ENCODE measurements around the gene ATOX1. TPM values are rescaled to one million over a fixed set of nuclear protein-coding genes. Genes with fewer than 3 reads are reported as not detected.
A peak's percentile ranks its signal among the peaks of the same experiment; 100 is the strongest.

ATOX1 gene
- total RNA-seq, 2 experiments from 2014 or later, result 45.2 to 46.6 TPM

DNA sequence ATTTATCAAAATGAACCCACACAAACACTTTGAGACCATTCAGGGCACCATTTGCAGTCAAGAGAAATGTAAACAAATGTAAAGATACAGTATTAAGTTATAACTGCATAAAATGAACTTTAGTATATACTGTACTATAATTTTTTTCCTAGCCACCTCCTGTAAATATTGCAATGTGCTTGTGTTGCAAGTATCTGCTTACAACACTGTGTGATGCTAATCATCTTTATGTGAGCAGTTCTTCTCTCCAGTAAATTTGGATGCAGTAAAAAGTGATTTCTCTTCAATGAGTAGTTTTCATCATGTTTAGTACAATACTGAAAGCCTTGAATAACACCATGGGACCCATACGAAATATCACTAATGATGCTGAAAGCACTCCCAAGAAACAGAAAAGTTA, 22.8 kb upstream of the ATOX1 start:
- DNase-seq, result no peak
- Mint-ChIP-seq H3K4me3 (no peak overlapping the region), H3K27me3 (ENCODE audit: low read depth) (no peaks in the 10 kb centered on the region), H3K4me1 (ENCODE audit: low read depth) (peaks cover 60% of the 10 kb centered on the region), H3K9me3 (ENCODE audit: insufficient read depth) (no peaks in the 10 kb centered on the region), H3K27ac (no peak overlapping the region), H3K36me3 (ENCODE audit: low read depth) (peaks cover 40% of the 10 kb centered on the region)
- ATAC-seq, result no peak
- ChIA-PET POLR2A (interaction anchor here (1.4 kb wide), 1 partner anchor 10 kb away, joined by 4 read pairs; the partner anchor contains the start of gene G3BP1), CTCF (interaction anchor here (1.0 to 5.1 kb wide), 4 partner anchors 10 to 129 kb away, joined by 3 to 19 read pairs (median 6); partner anchors contain the start of gene G3BP1)

DNA sequence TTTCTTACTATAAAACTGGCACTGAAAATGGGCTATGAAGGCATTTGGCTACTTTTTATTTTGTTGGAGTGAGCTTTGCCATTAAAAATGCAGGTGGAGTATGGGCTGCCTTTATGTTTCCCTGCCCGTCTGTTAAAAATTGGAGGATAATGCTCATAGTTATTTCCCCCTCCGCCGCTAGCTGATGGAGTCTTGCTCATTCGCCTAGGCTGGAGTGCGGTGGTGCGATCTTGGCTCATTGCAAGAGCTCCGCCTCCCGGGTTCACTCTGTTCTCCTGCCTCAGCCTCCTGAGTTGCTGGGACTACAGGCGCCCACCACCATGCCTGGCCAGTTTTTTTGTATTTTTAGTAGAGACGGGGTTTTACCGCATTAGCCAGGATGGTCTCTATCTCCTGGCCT, 21.9 kb upstream of the ATOX1 start:
- CTCF ChIA-PET, result interaction anchor here (5.1 kb wide), 1 partner anchor 9 kb away, joined by 19 read pairs; the partner anchor contains the start of gene G3BP1

DNA sequence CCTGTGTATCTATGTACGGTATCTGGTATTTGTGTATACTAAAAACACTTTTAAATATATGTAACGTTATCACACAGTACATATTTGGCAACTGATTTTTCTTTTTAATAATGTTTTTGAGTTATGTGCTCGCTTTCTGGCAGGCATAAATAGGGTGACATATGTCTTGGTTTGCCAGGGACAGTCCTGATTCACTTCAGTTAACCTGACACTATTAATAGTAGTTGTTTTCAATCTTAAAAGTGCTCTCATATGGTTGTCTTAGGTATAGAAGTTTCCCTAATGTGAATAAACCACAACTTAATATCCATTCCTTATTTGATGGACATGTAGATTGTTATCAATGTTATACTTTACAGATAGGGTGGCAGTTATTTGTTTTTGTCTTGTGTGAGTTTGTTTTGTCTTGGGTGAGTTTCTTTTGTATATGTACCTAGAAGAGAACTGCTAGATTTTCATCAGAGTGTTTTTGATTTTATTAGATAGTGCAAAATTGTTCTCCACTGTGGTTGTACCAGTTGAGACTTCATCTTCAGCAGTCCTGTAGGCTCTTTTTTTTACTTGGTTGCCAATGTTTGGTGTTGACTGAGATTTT, 21.2 kb upstream of the ATOX1 start:
- peaks cover 50% of the 10 kb centered on the region for H3K36me3 Mint-ChIP-seq (ENCODE audit: low read depth)
- H3K4me3 Mint-ChIP-seq, result no peak overlapping the region
- CTCF ChIA-PET, result no interaction called here
- no peak overlapping the region for H3K27ac Mint-ChIP-seq
- POLR2A ChIA-PET, result interaction anchor here (0.5 to 1.4 kb wide), 2 partner anchors 8 to 15 kb away, joined by 3 to 4 read pairs; partner anchors contain the start of gene G3BP1
- DNase-seq, result no peak
- H3K4me1 Mint-ChIP-seq (ENCODE audit: low read depth), result peaks cover 66% of the 10 kb centered on the region
- H3K27me3 Mint-ChIP-seq (ENCODE audit: low read depth), result no peaks in the 10 kb centered on the region
- H3K9me3 Mint-ChIP-seq (ENCODE audit: insufficient read depth), result no peaks in the 10 kb centered on the region
- no peak for ATAC-seq

More for the DNA sequence above, 21.9 kb upstream of the ATOX1 start:
- POLR2A ChIA-PET, result interaction anchor here (0.5 to 1.4 kb wide), 2 partner anchors 9 to 15 kb away, joined by 3 to 4 read pairs; partner anchors contain the start of gene G3BP1
- H3K4me1 Mint-ChIP-seq (ENCODE audit: low read depth), result peaks cover 63% of the 10 kb centered on the region
- no peak for ATAC-seq
- peak overlapping the region; percentile 43 for H3K27ac Mint-ChIP-seq
- no peaks in the 10 kb centered on the region for H3K9me3 Mint-ChIP-seq (ENCODE audit: insufficient read depth)
- H3K36me3 Mint-ChIP-seq (ENCODE audit: low read depth), result peaks cover 45% of the 10 kb centered on the region
- no peak overlapping the region for H3K4me3 Mint-ChIP-seq
- DNase-seq, result no peak
- H3K27me3 Mint-ChIP-seq (ENCODE audit: low read depth), result no peaks in the 10 kb centered on the region

DNA sequence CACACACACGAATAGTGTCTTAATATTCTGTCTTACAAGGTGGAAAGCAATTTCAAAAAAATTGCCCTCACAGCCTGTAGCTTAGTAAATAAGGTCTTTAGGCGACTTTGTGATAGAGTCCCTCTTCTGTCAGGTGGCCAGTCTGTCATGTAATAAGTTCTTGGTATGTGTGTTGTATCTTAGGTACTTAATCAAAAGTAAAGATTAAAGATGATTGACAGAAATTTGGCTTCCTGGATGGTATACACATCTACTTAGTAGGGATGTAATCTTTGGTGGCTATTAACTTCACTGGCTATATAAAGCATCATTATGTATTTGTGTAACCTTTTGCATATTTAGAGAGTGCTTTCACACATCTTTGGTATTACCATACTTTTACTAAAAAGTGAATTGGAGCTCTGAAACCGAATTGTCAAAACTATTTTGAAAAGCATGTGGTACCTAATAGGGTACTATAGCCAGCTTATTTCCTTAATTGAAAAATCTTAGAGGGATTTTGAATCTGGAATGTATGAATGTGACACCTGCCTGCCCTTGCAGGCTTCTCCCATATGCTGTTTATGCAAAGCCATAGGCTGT, 16.7 kb upstream of the ATOX1 start:
- POLR2A ChIA-PET, result interaction anchor here (6.8 kb wide), 1 partner anchor 16 kb away, joined by 100 read pairs; the partner anchor contains the start of gene ATOX1
- ATAC-seq, result no peak
- no peak for DNase-seq
- Mint-ChIP-seq H3K4me3 (peak overlapping the region; percentile 87), H3K27ac (peak overlapping the region; percentile 39), H3K27me3 (ENCODE audit: low read depth) (no peaks in the 10 kb centered on the region), H3K36me3 (ENCODE audit: low read depth) (peaks cover 61% of the 10 kb centered on the region), H3K4me1 (ENCODE audit: low read depth) (peaks cover 58% of the 10 kb centered on the region), H3K9me3 (ENCODE audit: insufficient read depth) (no peaks in the 10 kb centered on the region)
- CTCF ChIA-PET, result interaction anchor here (0.6 to 5.3 kb wide), 5 partner anchors 10 to 369 kb away, joined by 3 to 53 read pairs (median 5); no protein-coding TSS in a partner anchor

DNA sequence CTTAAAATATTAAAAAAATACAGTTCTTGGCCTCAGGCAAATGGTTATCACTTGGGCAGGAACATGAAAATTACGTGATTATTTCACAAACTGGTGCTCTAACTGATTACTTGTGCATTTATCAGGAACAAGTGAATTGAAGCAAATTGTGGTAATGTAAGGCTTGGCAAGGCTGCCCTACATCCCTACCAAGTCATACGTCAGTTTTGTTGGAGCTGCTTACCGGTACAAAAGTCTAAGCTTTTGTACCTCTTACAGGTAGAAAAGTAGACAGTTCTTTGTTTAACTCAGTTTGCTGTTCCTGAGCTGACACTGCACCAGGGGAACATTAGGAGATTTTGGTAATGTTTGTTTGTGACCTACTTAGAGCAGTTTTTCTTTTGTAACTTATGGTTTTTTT, 15.5 kb upstream of the ATOX1 start:
- Mint-ChIP-seq H3K9me3 (ENCODE audit: insufficient read depth) (no peaks in the 10 kb centered on the region), H3K27ac (peak overlapping the region; percentile 57), H3K36me3 (ENCODE audit: low read depth) (peaks cover 52% of the 10 kb centered on the region)

DNA sequence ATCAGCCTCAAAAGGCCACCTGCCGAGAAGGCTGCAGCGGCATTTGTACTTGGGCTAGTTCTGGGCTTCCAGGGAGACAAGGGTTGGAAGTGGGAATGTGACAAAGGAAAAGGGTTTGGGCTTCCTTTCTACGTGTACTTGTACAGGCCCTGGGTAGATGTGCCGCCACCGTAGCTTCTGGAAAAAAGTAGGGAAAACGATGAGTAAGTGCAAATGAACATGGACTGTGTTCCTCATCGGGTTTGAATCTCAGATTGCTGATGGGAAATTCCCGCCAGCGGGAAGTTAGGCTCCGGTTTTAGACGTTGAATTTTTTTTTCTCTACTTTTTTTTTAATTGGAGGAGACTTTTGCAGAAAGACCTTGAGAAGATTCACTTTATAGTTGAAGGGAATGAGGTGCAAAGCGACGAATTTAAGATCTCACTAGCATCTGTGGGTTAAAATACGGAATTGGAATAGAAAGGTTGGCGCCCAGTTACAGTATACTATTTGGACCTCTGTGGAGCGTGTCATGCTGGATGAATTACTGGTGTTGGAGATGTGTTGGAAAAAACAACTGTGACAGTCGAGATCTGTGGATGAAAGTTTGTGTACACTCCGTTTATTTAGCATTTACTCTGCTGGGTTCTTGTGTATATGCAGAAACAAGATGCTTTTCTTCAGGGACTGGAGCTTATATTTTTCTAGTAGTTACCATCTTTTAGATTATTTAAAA, 14.6 kb upstream of the ATOX1 start:
- POLR2A ChIA-PET, result interaction anchor here (0.6 to 6.8 kb wide), 9 partner anchors 11 to 370 kb away, joined by 3 to 100 read pairs (median 3); partner anchors contain the start of gene ATOX1
- Mint-ChIP-seq H3K9me3 (ENCODE audit: insufficient read depth) (no peaks in the 10 kb centered on the region), H3K27me3 (ENCODE audit: low read depth) (no peaks in the 10 kb centered on the region), H3K27ac (peak overlapping the region; percentile 81), H3K4me3 (peak overlapping the region; percentile 87), H3K4me1 (ENCODE audit: low read depth) (peaks cover 45% of the 10 kb centered on the region), H3K36me3 (ENCODE audit: low read depth) (peaks cover 44% of the 10 kb centered on the region)
- no peak for DNase-seq
- CTCF ChIA-PET, result interaction anchor here (1.1 to 5.3 kb wide), 5 partner anchors 12 to 115 kb away, joined by 4 to 53 read pairs (median 9); no protein-coding TSS in a partner anchor
- no peak for ATAC-seq

More for the DNA sequence above, 15.5 kb upstream of the ATOX1 start:
- no peak for ATAC-seq
- H3K4me1 Mint-ChIP-seq (ENCODE audit: low read depth), result peaks cover 49% of the 10 kb centered on the region
- CTCF ChIA-PET, result interaction anchor here (0.7 to 5.3 kb wide), 6 partner anchors 9 to 327 kb away, joined by 3 to 53 read pairs (median 4); partner anchors contain the start of gene SLC36A1
- DNase-seq, result no peak
- H3K27me3 Mint-ChIP-seq (ENCODE audit: low read depth), result no peaks in the 10 kb centered on the region
- POLR2A ChIA-PET, result interaction anchor here (1.3 to 6.8 kb wide), 2 partner anchors 15 to 369 kb away, joined by 3 to 100 read pairs; partner anchors contain the start of gene ATOX1
- peak overlapping the region; percentile 87 for H3K4me3 Mint-ChIP-seq

DNA sequence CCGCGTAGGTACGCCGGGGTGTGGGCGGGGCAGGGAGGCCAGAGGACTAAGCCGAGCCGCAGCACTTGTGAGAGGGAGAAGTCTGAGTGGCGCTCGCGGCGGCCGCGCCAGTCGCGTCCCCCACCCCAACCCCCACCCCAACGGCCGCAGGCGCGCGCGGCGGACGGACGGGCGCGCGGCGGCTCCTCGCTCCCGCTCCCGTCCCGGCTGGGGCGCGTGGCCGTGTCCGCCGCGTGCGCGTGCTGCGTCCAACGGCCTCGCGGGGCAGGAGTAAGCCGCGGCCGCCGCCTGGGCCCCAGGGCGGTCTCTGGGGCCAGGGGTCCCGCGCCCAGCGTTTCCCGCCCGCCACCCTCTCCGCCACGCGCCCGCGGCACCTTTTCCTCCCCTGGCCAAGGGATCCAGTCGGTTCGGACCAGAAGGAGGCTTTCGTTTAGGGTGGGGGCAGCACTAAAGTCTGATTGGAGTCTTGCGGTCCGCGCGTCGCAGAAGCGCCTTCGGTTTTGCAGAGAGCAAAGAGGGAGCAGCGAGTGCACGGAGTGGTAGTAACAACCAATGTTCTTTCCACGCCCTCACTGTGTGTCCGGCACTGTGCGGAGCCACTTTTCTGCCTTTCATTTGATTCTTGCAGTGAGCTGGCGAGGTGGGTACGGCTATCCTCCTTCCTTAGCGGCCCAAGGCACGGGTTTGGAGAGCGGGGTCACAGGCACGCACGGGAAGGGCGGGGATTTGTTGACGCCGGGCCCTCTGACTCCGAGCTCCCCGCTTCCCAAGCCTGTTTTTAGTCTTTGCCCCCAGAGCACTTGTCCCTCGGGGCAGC, 13.8 kb upstream of the ATOX1 start:
- peaks cover 36% of the 10 kb centered on the region for H3K36me3 Mint-ChIP-seq (ENCODE audit: low read depth)
- ATAC-seq, result peak; percentile 2
- H3K4me1 Mint-ChIP-seq (ENCODE audit: low read depth), result peaks cover 37% of the 10 kb centered on the region
- H3K27ac Mint-ChIP-seq, result peak overlapping the region; percentile 81
- POLR2A ChIA-PET, result interaction anchor here (0.6 to 6.8 kb wide), 16 partner anchors 8 to 560 kb away, joined by 3 to 100 read pairs (median 4); partner anchors contain the start of genes ATOX1 and SLC36A1
- DNase-seq, result peak; percentile 62
- CTCF ChIA-PET, result interaction anchor here (0.7 to 5.3 kb wide), 12 partner anchors 11 to 249 kb away, joined by 3 to 53 read pairs (median 5); no protein-coding TSS in a partner anchor
- no peaks in the 10 kb centered on the region for H3K9me3 Mint-ChIP-seq (ENCODE audit: insufficient read depth)
- peak overlapping the region; percentile 87 for H3K4me3 Mint-ChIP-seq
- no peaks in the 10 kb centered on the region for H3K27me3 Mint-ChIP-seq (ENCODE audit: low read depth)

DNA sequence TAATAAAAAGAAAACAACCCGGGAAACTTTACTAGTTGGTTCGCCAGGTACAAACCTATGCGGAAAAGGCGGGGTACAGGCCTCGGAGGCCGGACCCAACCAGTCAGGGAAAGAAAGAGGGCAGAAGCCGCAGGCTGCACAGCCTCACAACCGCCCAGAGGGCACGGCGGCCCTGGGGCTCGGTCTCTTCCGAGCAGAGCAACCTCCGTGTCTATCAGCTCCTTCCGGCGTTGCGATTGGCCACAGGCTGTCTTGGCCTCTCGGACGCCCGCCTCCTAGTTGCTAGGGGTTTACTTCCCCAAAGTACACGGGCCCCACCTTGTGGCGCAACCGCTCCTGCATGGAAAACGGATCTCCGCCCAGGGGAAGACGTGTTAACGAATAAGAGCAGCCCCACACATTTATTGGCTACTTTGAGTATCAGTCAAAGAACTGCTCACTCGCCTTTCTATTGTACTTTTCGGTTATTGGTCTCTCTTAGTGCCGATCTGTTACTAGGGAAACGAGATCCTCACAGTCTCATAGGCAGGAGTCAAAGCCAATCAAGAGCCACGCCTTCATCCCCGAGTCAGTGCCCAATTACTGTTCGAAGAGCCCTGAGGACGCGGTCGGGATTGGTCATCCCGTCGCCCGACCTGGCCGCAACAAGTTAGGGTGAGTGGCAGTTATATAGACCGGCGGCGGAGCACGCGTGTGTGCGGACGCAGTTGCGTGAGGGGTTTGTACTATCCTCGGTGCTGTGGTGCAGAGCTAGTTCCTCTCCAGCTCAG, 13.0 kb upstream of the ATOX1 start, which contains the start of gene G3BP1:
Gene G3BP1, plus strand, starts transcription at position 696 of the 770 bp plus-strand sequence. CDS start 14,667 bp downstream, outside the sequence.
- DNase-seq, result peak; percentile 100
- H3K36me3 Mint-ChIP-seq (ENCODE audit: low read depth), result peaks cover 32% of the 10 kb centered on the region

DNA sequence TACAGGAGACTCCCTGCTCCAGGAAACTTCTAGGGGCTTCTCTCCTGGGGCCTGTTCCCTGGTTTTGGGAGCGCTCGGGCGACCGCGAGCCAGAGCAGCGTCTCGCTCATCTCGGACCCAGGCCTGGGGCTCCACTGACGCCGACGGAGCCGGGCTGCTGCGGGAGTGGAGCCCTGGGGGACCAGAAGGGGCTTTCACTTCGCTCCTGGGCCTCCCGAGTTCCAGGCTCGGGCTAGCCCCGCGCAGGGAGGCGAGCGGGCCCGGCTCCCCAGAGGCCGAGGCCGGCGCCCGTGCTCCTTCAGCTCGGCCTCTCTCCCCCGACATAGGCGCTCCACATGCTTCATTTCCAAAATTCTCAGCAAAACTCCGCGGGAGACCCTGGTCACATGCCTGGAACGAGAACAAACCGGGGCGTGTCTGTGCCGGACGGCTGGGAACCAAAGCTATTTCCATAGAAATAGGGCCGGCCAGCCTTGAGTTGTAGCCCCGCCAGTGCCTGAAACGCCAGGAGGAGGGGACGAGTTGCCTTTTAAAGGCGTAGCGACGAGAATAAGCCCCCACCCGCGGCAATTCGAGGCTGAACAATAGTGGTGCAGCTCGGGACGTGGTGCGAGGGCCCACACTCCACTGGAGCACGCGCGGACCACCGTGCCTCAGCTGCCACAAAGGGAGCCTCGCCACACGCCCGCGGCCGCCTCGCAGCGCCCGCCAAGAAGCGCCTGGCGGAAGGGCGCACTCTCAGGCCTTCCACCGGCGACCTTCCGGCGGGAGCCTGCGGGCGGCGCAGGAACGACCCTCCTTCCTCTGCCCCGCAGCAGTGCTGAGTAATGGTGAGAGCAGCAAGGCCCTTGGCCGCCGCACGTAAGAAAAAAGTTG, 12.2 kb upstream of the ATOX1 start:
- no peak overlapping the region for H3K27ac Mint-ChIP-seq
- H3K27me3 Mint-ChIP-seq (ENCODE audit: low read depth), result no peaks in the 10 kb centered on the region
- peaks cover 27% of the 10 kb centered on the region for H3K4me1 Mint-ChIP-seq (ENCODE audit: low read depth)
- ChIA-PET CTCF (interaction anchor here (0.6 to 5.3 kb wide), 28 partner anchors 8 to 322 kb away, joined by 3 to 53 read pairs (median 4); partner anchors contain the start of genes ATOX1, SLC36A1 and SPARC), POLR2A (interaction anchor here (0.6 to 6.8 kb wide), 16 partner anchors 10 to 620 kb away, joined by 3 to 100 read pairs (median 4); partner anchors contain the start of genes ATOX1 and SLC36A1)
- peaks cover 27% of the 10 kb centered on the region for H3K36me3 Mint-ChIP-seq (ENCODE audit: low read depth)
- ATAC-seq, result peak; percentile 21
- H3K9me3 Mint-ChIP-seq (ENCODE audit: insufficient read depth), result no peaks in the 10 kb centered on the region
- DNase-seq, result no peak
- no peak overlapping the region for H3K4me3 Mint-ChIP-seq

More for the DNA sequence above, 13.0 kb upstream of the ATOX1 start, which contains the start of gene G3BP1:
- H3K9me3 Mint-ChIP-seq (ENCODE audit: insufficient read depth), result no peaks in the 10 kb centered on the region
- H3K27ac Mint-ChIP-seq, result peak within 1 kb of the TSS; percentile 81
- POLR2A ChIA-PET, result interaction anchor here (0.6 to 6.8 kb wide), 15 partner anchors 9 to 559 kb away, joined by 3 to 100 read pairs (median 4); partner anchors contain the start of genes ATOX1 and SLC36A1
- H3K4me3 Mint-ChIP-seq, result peak within 1 kb of the TSS; percentile 87
- peak; percentile 84 for ATAC-seq
- H3K4me1 Mint-ChIP-seq (ENCODE audit: low read depth), result peaks cover 33% of the 10 kb centered on the region
- no peaks in the 10 kb centered on the region for H3K27me3 Mint-ChIP-seq (ENCODE audit: low read depth)
- CTCF ChIA-PET, result interaction anchor here (0.6 to 5.3 kb wide), 30 partner anchors 9 to 323 kb away, joined by 3 to 53 read pairs (median 4); partner anchors contain the start of genes ATOX1, SLC36A1 and SPARC
